GM21825 (cell line): Measurements from ENCODE around the gene LRFN5.
"Not testable (repeated sequence)": the region's sequence is repeated elsewhere in the genome, so short reads cannot be mapped to it uniquely, and the experiment has no call there.

Source experiments
- ATAC-seq: cut with Tn5 transposase; IDR thresholded peaks from one replicate; pipeline ENCODE4 v1.9.1; 2021; ENCODE audit warnings: mild to moderate bottlenecking, moderate library complexity; ENCODE audit not compliant: unreplicated experiment

The LRFN5 gene

GRCh38 chr14:41636492-41637392 lies 30.1 kb downstream of the LRFN5 start:
- ATAC-seq = no peak

GRCh38 chr14:41641690-41642089 lies 35.0 kb downstream of the LRFN5 start:
- ATAC-seq = no peak

GRCh38 chr14:41642367-41642766 lies 35.7 kb downstream of the LRFN5 start:
- no peak for ATAC-seq

GRCh38 chr14:41642789-41643188 lies 36.1 kb downstream of the LRFN5 start:
- no peak for ATAC-seq

GRCh38 chr14:41644606-41645005 lies 37.9 kb downstream of the LRFN5 start:
- no peak for ATAC-seq

GRCh38 chr14:41650802-41651201 lies 44.1 kb downstream of the LRFN5 start:
- ATAC-seq = no peak

GRCh38 chr14:41654196-41654595 lies 47.5 kb downstream of the LRFN5 start:
- ATAC-seq = no peak

GRCh38 chr14:41662780-41663472 lies 56.2 kb downstream of the LRFN5 start:
- ATAC-seq = no peak

GRCh38 chr14:41663473-41663850 lies 56.8 kb downstream of the LRFN5 start:
- ATAC-seq = no peak

- ATAC-seq = no peak
Observed at GRCh38 chr14:41666301-41666700, 59.6 kb downstream of the LRFN5 start.

- no peak for ATAC-seq
Observed at GRCh38 chr14:41668356-41668755, 61.7 kb downstream of the LRFN5 start.

- not testable (repeated sequence) for ATAC-seq
Observed at GRCh38 chr14:41673601-41674000, 66.9 kb downstream of the LRFN5 start.

GRCh38 chr14:41674511-41674971 lies 67.9 kb downstream of the LRFN5 start:
- not testable (repeated sequence) for ATAC-seq

- no peak for ATAC-seq
Observed at GRCh38 chr14:41699486-41699885, 92.8 kb downstream of the LRFN5 start.

- ATAC-seq = no peak
Observed at GRCh38 chr14:41718477-41719166, 111.9 kb downstream of the LRFN5 start.

GRCh38 chr14:41739203-41739602 lies 132.5 kb downstream of the LRFN5 start:
- ATAC-seq = no peak

- no peak for ATAC-seq
Observed at GRCh38 chr14:41743140-41743539, 136.5 kb downstream of the LRFN5 start.

GRCh38 chr14:41749429-41749828 lies 142.8 kb downstream of the LRFN5 start:
- ATAC-seq = peak; percentile 84

GRCh38 chr14:41750575-41750974 lies 143.9 kb downstream of the LRFN5 start:
- not testable (repeated sequence) for ATAC-seq

GRCh38 chr14:41758011-41758665 lies 151.5 kb downstream of the LRFN5 start:
- no peak for ATAC-seq

GRCh38 chr14:41761204-41761603 lies 154.5 kb downstream of the LRFN5 start:
- ATAC-seq = no peak
